Sigmoid colon (tissue), 7 donors: Measurements from ENCODE around the gene C1QTNF9. TPM values are rescaled to one million over a fixed set of nuclear protein-coding genes. Genes with fewer than 3 reads are reported as not detected.

ENCODE experiments used
- DNase-seq: peaks from one replicate; pipeline ENCODE4 v3.0.0-alpha.2; 2019
- H3K27ac ChIP-seq, 4 donors: fragments of 200-600 bp; sonication (generic); one replicate each; pipeline ENCODE4 v1.5.1; 2016 to 2019; ENCODE audit warnings: mild to moderate bottlenecking in 1 of 4
- H3K27me3 ChIP-seq, 3 donors: fragments of 200-600 bp; sonication (generic); one replicate each; pipeline ENCODE4 v1.5.1; 2019; ENCODE audit warnings: mild to moderate bottlenecking in 1 of 3
- H3K36me3 ChIP-seq, 4 donors: fragments of 200-600 bp; sonication (generic); one replicate each; pipeline ENCODE4 v1.5.1; 2016 to 2019
- H3K4me1 ChIP-seq, 4 donors: fragments of 200-600 bp; sonication (generic); one replicate each; pipeline ENCODE4 v1.5.1; 2017 to 2019
- H3K4me3 ChIP-seq, 4 donors: fragments of 200-600 bp; sonication (generic); one replicate each; pipeline ENCODE4 v1.5.1; 2017 to 2019; ENCODE audit warnings: mild to moderate bottlenecking in 2 of 4, moderate library complexity in 1 of 4
- H3K9me3 ChIP-seq, 4 donors: fragments of 200-600 bp in 3 of 4; sonication (generic) in 3 of 4; one replicate each; pipeline versions ENCODE4 v1.5.1 to v1.6.1; 2013 to 2019
- CTCF ChIP-seq, 4 experiments: fragments of 450-650 bp in 3 of 4; fragments of 200-600 bp in 1 of 4; IDR thresholded peaks; one replicate each; pipeline ENCODE4 v1.5.1; 2016 to 2019; ENCODE audit warnings: antibody characterized with exemption in 4 of 4, mild to moderate bottlenecking in 3 of 4, moderate library complexity in 2 of 4
- EP300 ChIP-seq, 4 donors: sonication (generic); formaldehyde crosslinking; IDR thresholded peaks; one replicate each; pipeline ENCODE4 v1.6.1; 2017; ENCODE audit warnings: antibody characterized with exemption in 4 of 4
- POLR2A ChIP-seq, 2 donors: fragments of 450-650 bp; IDR thresholded peaks; one replicate each; pipeline ENCODE4 v1.6.1; 2016; ENCODE audit warnings: antibody characterized with exemption in 2 of 2, mild to moderate bottlenecking in 2 of 2, moderate library complexity in 2 of 2
- POLR2AphosphoS5 ChIP-seq, 4 donors: sonication (generic); formaldehyde crosslinking; IDR thresholded peaks; one replicate each; pipeline ENCODE4 v1.6.1; 2017; ENCODE audit warnings: antibody characterized with exemption in 4 of 4
- WGBS, 2 donors: extraction: QIAGEN DNeasy Blood & Tissue Kit; methylation state at CpG; one replicate each; pipeline ENCODE4 v1.1.7; 2013; 5-methylcytosine and 5-hydroxymethylcytosine counted together
- intact Hi-C: fragments of 100-400 bp; cut with DNase I; formaldehyde crosslinking; loops from one replicate; pipeline ENCODE4 v1.15.1; 2023
- polyA plus RNA-seq, 3 donors: library from polyadenylated mRNA; stranded (reverse); fragments of 200-250 nt; gene quantifications; one replicate each; pipeline ENCODE4 v1.2.3, GENCODE V29; 2013
- total RNA-seq, 4 donors: library from RNA; depleted of rRNA; stranded (reverse); fragments of >200 nt; gene quantifications; one replicate each; pipeline ENCODE4 v1.1.0, GENCODE V29; 2016
- donor health status: healthy with polysubstance abuse.
- donor health status: Bipolar disorder and iron deficiency.
- donor health status: healthy.

Gene C1QTNF9
- total and polyA plus RNA-seq, 7 donors, result 0.19 to 2.2 (median 0.82) TPM; not detected in 4

GRCh38 chr13:24284889-24285565, 24.4 kb upstream of the C1QTNF9 start:
- Histone ChIP-seq H3K9me3 (no peaks in the 10 kb centered on the region), H3K4me1 (peaks cover 0 to 28% (median 23%) of the 10 kb centered on the region in 4 donors), H3K36me3 (peaks cover 0 to 57% (median 17%) of the 10 kb centered on the region in 4 donors), H3K4me3 (no peak overlapping the region), H3K27ac (no peak overlapping the region), H3K27me3 (no peaks in the 10 kb centered on the region)
- no peak for DNase-seq
- no peak for TF ChIP-seq EP300 (IDR thresholded peaks at IDR 0.05)
- TF ChIP-seq POLR2A (IDR thresholded peaks at IDR 0.05), result no peak
- no peak for TF ChIP-seq CTCF (IDR thresholded peaks at IDR 0.05)
- no peak for TF ChIP-seq POLR2AphosphoS5 (IDR thresholded peaks at IDR 0.05)
- intact Hi-C loops, result no loop called here
- WGBS, 2 donors, result 92 to 93% methylated on average over 10 of the region's 10 CpGs

GRCh38 chr13:24286624-24287023, 22.8 kb upstream of the C1QTNF9 start:
- peaks cover 0 to 71% (median 28%) of the 10 kb centered on the region in 4 donors for H3K36me3 ChIP-seq
- no peaks in the 10 kb centered on the region for H3K27me3 ChIP-seq
- no peak overlapping the region for H3K27ac ChIP-seq
- 94 to 96% methylated on average over 11 of the region's 11 CpGs for WGBS, 2 donors
- no peak overlapping the region for H3K4me3 ChIP-seq
- H3K4me1 ChIP-seq, result peaks cover 0 to 12% (median 11%) of the 10 kb centered on the region in 4 donors
- no peak for TF ChIP-seq POLR2AphosphoS5 (IDR thresholded peaks at IDR 0.05)
- no peak for TF ChIP-seq POLR2A (IDR thresholded peaks at IDR 0.05)
- TF ChIP-seq EP300 (IDR thresholded peaks at IDR 0.05), result no peak
- no peak for DNase-seq
- intact Hi-C loops, result no loop called here
- no peaks in the 10 kb centered on the region for H3K9me3 ChIP-seq

GRCh38 chr13:24287748-24288287, 21.6 kb upstream of the C1QTNF9 start:
- Histone ChIP-seq H3K36me3 (peaks cover 0 to 81% (median 30%) of the 10 kb centered on the region in 4 donors), H3K4me1 (peaks cover 0 to under 1% (median 0%) of the 10 kb centered on the region in 4 donors), H3K27me3 (no peaks in the 10 kb centered on the region), H3K27ac (no peak overlapping the region), H3K4me3 (no peak overlapping the region), H3K9me3 (no peaks in the 10 kb centered on the region)
- 94 to 95% methylated on average over 8 of the region's 8 CpGs for WGBS, 2 donors
- intact Hi-C loops, result no loop called here
- DNase-seq, result no peak
- TF ChIP-seq POLR2A (IDR thresholded peaks at IDR 0.05) (no peak), POLR2AphosphoS5 (IDR thresholded peaks at IDR 0.05) (no peak), CTCF (IDR thresholded peaks at IDR 0.05) (no peak), EP300 (IDR thresholded peaks at IDR 0.05) (no peak)

GRCh38 chr13:24288870-24289269, 20.5 kb upstream of the C1QTNF9 start:
- peaks cover 0 to 91% (median 32%) of the 10 kb centered on the region in 4 donors for H3K36me3 ChIP-seq

More at GRCh38 chr13:24288870-24289269, 20.5 kb upstream of the C1QTNF9 start:
- Histone ChIP-seq H3K9me3 (no peaks in the 10 kb centered on the region), H3K27ac (peak overlapping the region in 1 of 4 donors; percentile 18), H3K4me1 (no peaks in the 10 kb centered on the region), H3K27me3 (no peaks in the 10 kb centered on the region), H3K4me3 (no peak overlapping the region)
- DNase-seq, result no peak
- intact Hi-C loops, result no loop called here
- 91 to 93% methylated on average over 5 of the region's 5 CpGs for WGBS, 2 donors
- TF ChIP-seq POLR2A (IDR thresholded peaks at IDR 0.05), result no peak
- no peak for TF ChIP-seq POLR2AphosphoS5 (IDR thresholded peaks at IDR 0.05)
- no peak for TF ChIP-seq EP300 (IDR thresholded peaks at IDR 0.05)
- TF ChIP-seq CTCF (IDR thresholded peaks at IDR 0.05), result no peak
